H1 (cell line): ENCODE measurements around the gene FHOD1. TPM values are rescaled to one million over a fixed set of nuclear protein-coding genes. Genes with fewer than 3 reads are reported as not detected.

Experiments
- CTCF ChIA-PET: fragments of 300-600 bp; sonication (Branson Sonifier 250); formaldehyde crosslinking; loops from one replicate; lab custom pipeline; 2021; ENCODE audit not compliant: partially characterized antibody; lab: Charles Lee
- POLR2A ChIA-PET: fragments of 300-600 bp; sonication (Branson Sonifier 250); formaldehyde crosslinking; loops from one replicate; lab custom pipeline; 2021; ENCODE audit warnings: inconsistent platforms; ENCODE audit not compliant: partially characterized antibody; lab: Charles Lee
- DNase-seq, 2 experiments: peaks; one replicate each; pipeline versions ENCODE4 v3.0.0 to v3.0.0-alpha.2; 2010 to 2022; ENCODE audit warnings: low spot score in 2 of 2, low read depth in 1 of 2, mixed read lengths in 1 of 2
- FAIRE-seq: peaks from 2 replicates; lab custom pipeline; 2011; peaks lifted over from hg19 to GRCh38; lab: Jason Lieb, UNC
- H2AFZ ChIP-seq: 2 replicates; pipeline ENCODE4 v1.8.1; 2012; ENCODE audit warnings: low read length, inconsistent platforms
- H2AK5ac ChIP-seq: 2 replicates; pipeline ENCODE4 v1.6.1; 2013; ENCODE audit warnings: low read depth, low read length
- H2BK120ac ChIP-seq: replicated peaks from 2 replicates; pipeline ENCODE3; 2013; ENCODE audit warnings: low read depth, low read length, inconsistent platforms
- H2BK12ac ChIP-seq: 2 replicates; pipeline ENCODE4 v1.6.1; 2013; ENCODE audit warnings: low read depth, low read length
- H2BK15ac ChIP-seq: 2 replicates; pipeline ENCODE4 v1.6.1; 2013; ENCODE audit warnings: low read length
- H2BK20ac ChIP-seq: 2 replicates; pipeline ENCODE4 v1.6.1; 2013; ENCODE audit warnings: low read length
- H2BK5ac ChIP-seq: 2 replicates; pipeline ENCODE4 v1.6.1; 2013; ENCODE audit warnings: low read depth, low read length
- H3K14ac ChIP-seq: 2 replicates; pipeline ENCODE4 v1.6.1; 2013; ENCODE audit warnings: inconsistent platforms; ENCODE audit not compliant: insufficient read length
- H3K18ac ChIP-seq: 2 replicates; pipeline ENCODE4 v1.6.1; 2013; ENCODE audit warnings: low read length; ENCODE audit errors: extremely low read depth
- H3K23ac ChIP-seq: 2 replicates; pipeline ENCODE4 v1.6.1; 2013; ENCODE audit warnings: inconsistent platforms; ENCODE audit not compliant: insufficient read length
- H3K23me2 ChIP-seq: 2 replicates; pipeline ENCODE4 v1.6.1; 2013; ENCODE audit warnings: low read depth, low read length
- H3K27ac ChIP-seq: 2 replicates; pipeline ENCODE4 v1.6.1; 2011; ENCODE audit warnings: low read depth, low read length, inconsistent platforms
- H3K27me3 ChIP-seq, 4 experiments: replicated peaks in 1 of 4; 1 replicate in 1 of 4; 2 replicates in 3 of 4; pipeline versions ENCODE4 v1.6.1 to v1.8.1; 2011 to 2013; ENCODE audit warnings: low read length in 3 of 4, mild to moderate bottlenecking in 3 of 4, inconsistent platforms in 2 of 4, mixed read lengths in 2 of 4, moderate library complexity in 1 of 4; ENCODE audit not compliant: control insufficient read depth in 3 of 4, insufficient read depth in 3 of 4; ENCODE audit errors: extremely low read depth in 1 of 4
- H3K36me3 ChIP-seq, 4 experiments: 2 replicates each; pipeline versions ENCODE4 v1.6.1 to v1.8.1; 2011 to 2013; ENCODE audit warnings: mild to moderate bottlenecking in 4 of 4, low read length in 3 of 4, moderate library complexity in 2 of 4, control low read depth in 1 of 4, inconsistent platforms in 1 of 4; ENCODE audit not compliant: insufficient read depth in 4 of 4, control insufficient read depth in 2 of 4
- H3K4ac ChIP-seq: replicated peaks from 2 replicates; pipeline ENCODE3; 2013; ENCODE audit warnings: low read length, low read depth, mixed read lengths, inconsistent platforms; ENCODE audit not compliant: insufficient read length
- H3K4me1 ChIP-seq, 4 experiments: replicated peaks in 1 of 4; 1 replicate in 1 of 4; 2 replicates in 3 of 4; pipeline versions ENCODE4 v1.6.1 to v1.8.1; 2011 to 2013; ENCODE audit warnings: low read length in 3 of 4, inconsistent platforms in 2 of 4, mixed read lengths in 1 of 4; ENCODE audit not compliant: insufficient read depth in 4 of 4, control insufficient read depth in 3 of 4
- H3K4me2 ChIP-seq, 2 experiments: 2 replicates each; pipeline versions ENCODE4 v1.6.1 to v1.8.1; 2011 to 2013; ENCODE audit warnings: low read depth in 2 of 2, low read length in 2 of 2, control low read depth in 1 of 2, inconsistent platforms in 1 of 2, mild to moderate bottlenecking in 1 of 2; ENCODE audit not compliant: insufficient read depth in 1 of 2
- H3K4me3 ChIP-seq, 4 experiments: fragments of 200-600, 300-600 bp in 1 of 4; sonication (generic), shearing (Covaris generic), sonication (Bioruptor Twin) in 1 of 4; 2 replicates each; pipeline versions ENCODE4 v1.5.1 to v1.8.1; 2011 to 2016; ENCODE audit warnings: low read length in 4 of 4, low read depth in 3 of 4, control low read depth in 2 of 4, inconsistent platforms in 2 of 4, mild to moderate bottlenecking in 2 of 4, mixed read lengths in 1 of 4, moderate library complexity in 1 of 4; ENCODE audit not compliant: insufficient read depth in 2 of 4; ENCODE audit errors: extremely low read depth in 1 of 4
- H3K56ac ChIP-seq: replicated peaks from 2 replicates; pipeline ENCODE3; 2013; ENCODE audit warnings: low read depth, mild to moderate bottlenecking, mixed read lengths, low read length, inconsistent platforms; ENCODE audit not compliant: insufficient read length
- H3K79me1 ChIP-seq: 2 replicates; pipeline ENCODE4 v1.6.1; 2013; ENCODE audit warnings: low read depth, low read length, control low read depth
- H3K79me2 ChIP-seq, 2 experiments: 2 replicates each; pipeline versions ENCODE4 v1.6.1 to v1.8.1; 2012 to 2013; ENCODE audit warnings: low read length in 2 of 2, mild to moderate bottlenecking in 2 of 2, inconsistent platforms in 1 of 2; ENCODE audit not compliant: insufficient read depth in 2 of 2, control insufficient read depth in 1 of 2
- H3K9ac ChIP-seq, 4 experiments: replicated peaks in 1 of 4; 1 replicate in 1 of 4; 2 replicates in 3 of 4; pipeline versions ENCODE4 v1.6.1 to v1.8.1; 2011 to 2013; ENCODE audit warnings: low read depth in 3 of 4, low read length in 3 of 4, control low read depth in 2 of 4, mild to moderate bottlenecking in 2 of 4, moderate library complexity in 2 of 4, inconsistent platforms in 1 of 4; ENCODE audit errors: extremely low read depth in 1 of 4
- H3K9me3 ChIP-seq, 2 experiments: 2 replicates each; pipeline versions ENCODE4 v1.6.1 to v1.8.1; 2012 to 2013; ENCODE audit warnings: mild to moderate bottlenecking in 2 of 2, moderate library complexity in 2 of 2, control low read depth in 1 of 2, inconsistent platforms in 1 of 2, low read depth in 1 of 2, low read length in 1 of 2, mixed read lengths in 1 of 2; ENCODE audit not compliant: insufficient read depth in 2 of 2
- H4K20me1 ChIP-seq, 2 experiments: replicated peaks in 1 of 2; 2 replicates each; pipeline versions ENCODE3 to v1.8.1; 2011 to 2013; ENCODE audit warnings: inconsistent platforms in 2 of 2, low read length in 2 of 2, mild to moderate bottlenecking in 1 of 2; ENCODE audit not compliant: insufficient read depth in 2 of 2, control insufficient read depth in 1 of 2
- H4K5ac ChIP-seq: 2 replicates; pipeline ENCODE4 v1.6.1; 2013; ENCODE audit warnings: low read length, low read depth, mixed read lengths, inconsistent platforms; ENCODE audit not compliant: insufficient read length
- H4K8ac ChIP-seq: 2 replicates; pipeline ENCODE4 v1.8.0; 2013; ENCODE audit warnings: mild to moderate bottlenecking, moderate library complexity, low read length, inconsistent platforms; ENCODE audit not compliant: insufficient read depth; ENCODE audit errors: extremely low read depth
- H4K91ac ChIP-seq: replicated peaks from 2 replicates; pipeline ENCODE3; 2013; ENCODE audit warnings: low read length, mixed read lengths, inconsistent platforms; ENCODE audit not compliant: insufficient read length
- ASH2L ChIP-seq: fragments of 200-600, 300-600 bp; sonication (generic); IDR thresholded peaks from one replicate; pipeline ENCODE4 v1.7.1; 2017; ENCODE audit warnings: low read length
- CEBPB ChIP-seq: IDR thresholded peaks from 2 replicates; pipeline ENCODE4 v1.6.1; 2012; ENCODE audit warnings: low read depth, low read length
- GTF2F1 ChIP-seq: IDR thresholded peaks from 2 replicates; pipeline ENCODE4 v1.6.1; 2012; ENCODE audit warnings: low read depth, low read length, improper control_type of control experiment, borderline replicate concordance
- HDAC6 ChIP-seq: IDR thresholded peaks from one replicate; pipeline ENCODE4 v1.7.1; 2012; ENCODE audit warnings: low read depth, mild to moderate bottlenecking, inconsistent platforms, low read length, moderate library complexity
- MAFK ChIP-seq: IDR thresholded peaks from 2 replicates; pipeline ENCODE4 v1.6.1; 2012; ENCODE audit warnings: low read depth, mild to moderate bottlenecking, improper control_type of control experiment, low read length
- RBBP5 ChIP-seq: IDR thresholded peaks from 2 replicates; pipeline ENCODE4 v1.7.1; 2012; ENCODE audit warnings: low read depth, mild to moderate bottlenecking, inconsistent platforms, low read length, moderate library complexity, borderline replicate concordance
- SP1 ChIP-seq: IDR thresholded peaks from 2 replicates; pipeline ENCODE4 v1.6.1; 2011; ENCODE audit warnings: low read depth, low read length
- SP4 ChIP-seq: IDR thresholded peaks from 2 replicates; pipeline ENCODE4 v1.6.1; 2012; ENCODE audit warnings: low read length, inconsistent platforms
- YY1 ChIP-seq: IDR thresholded peaks from 2 replicates; pipeline ENCODE4 v1.6.1; 2011; ENCODE audit warnings: low read depth, mild to moderate bottlenecking, low read length
- WGBS, 2 experiments: shearing (Covaris generic) in 1 of 2; methylation state at CpG; one replicate each; pipeline versions ENCODE4 v1.1.6 to v1.1.7; 2013 to 2015; ENCODE audit warnings: low lambda C conversion rate in 2 of 2, mixed read lengths in 2 of 2, inconsistent platforms in 1 of 2, low coverage in 1 of 2, missing lambda C conversion rate in 1 of 2; ENCODE audit not compliant: insufficient replicate concordance in 2 of 2, insufficient coverage in 1 of 2, insufficient read length in 1 of 2; ENCODE audit errors: extremely low coverage in 1 of 2, missing lambda C conversion rate in 1 of 2; 5-methylcytosine and 5-hydroxymethylcytosine counted together
- polyA plus RNA-seq, 7 experiments: library from polyadenylated mRNA; depleted of rRNA in 3 of 7; stranded (reverse) in 5 of 7; unstranded in 2 of 7; fragments of >200 nt in 5 of 7; fragments of 200-250 nt in 2 of 7; gene quantifications; 1 replicate in 5 of 7; 2 replicates in 1 of 7; 4 replicates in 1 of 7; pipeline versions ENCODE4 v1.2.1 to v1.2.3, GENCODE V29; 2011 to 2013; ENCODE audit warnings: missing spikeins in 2 of 7, mixed read lengths in 2 of 7
- total RNA-seq: library from RNA; stranded (reverse); fragmentation: NEBNext Ultra II Directional; extraction: Animal tissue kit (Norgen Biotek cat#: 25700); gene quantifications from 2 replicates; pipeline ENCODE4 v1.2.1, GENCODE V29; 2021
- TF ChIP-seq, protein P1 (sequence below), 3 experiments: IDR thresholded peaks; 1 replicate in 2 of 3; 2 replicates in 1 of 3; pipeline versions ENCODE4 v1.5.1 to v1.6.1; 2011; ENCODE audit warnings: low read length in 3 of 3, mild to moderate bottlenecking in 3 of 3, inconsistent platforms in 2 of 3, low read depth in 1 of 3, moderate library complexity in 1 of 3; ENCODE audit not compliant: insufficient read depth in 1 of 3; ENCODE audit errors: control extremely low read depth in 1 of 3

The FHOD1 gene
- total and polyA plus RNA-seq, 2 of the 8 experiments (the other 6 are each of a cell fraction or from before 2014, with no cell fraction given) = 31.3 to 60.7 TPM

DNA sequence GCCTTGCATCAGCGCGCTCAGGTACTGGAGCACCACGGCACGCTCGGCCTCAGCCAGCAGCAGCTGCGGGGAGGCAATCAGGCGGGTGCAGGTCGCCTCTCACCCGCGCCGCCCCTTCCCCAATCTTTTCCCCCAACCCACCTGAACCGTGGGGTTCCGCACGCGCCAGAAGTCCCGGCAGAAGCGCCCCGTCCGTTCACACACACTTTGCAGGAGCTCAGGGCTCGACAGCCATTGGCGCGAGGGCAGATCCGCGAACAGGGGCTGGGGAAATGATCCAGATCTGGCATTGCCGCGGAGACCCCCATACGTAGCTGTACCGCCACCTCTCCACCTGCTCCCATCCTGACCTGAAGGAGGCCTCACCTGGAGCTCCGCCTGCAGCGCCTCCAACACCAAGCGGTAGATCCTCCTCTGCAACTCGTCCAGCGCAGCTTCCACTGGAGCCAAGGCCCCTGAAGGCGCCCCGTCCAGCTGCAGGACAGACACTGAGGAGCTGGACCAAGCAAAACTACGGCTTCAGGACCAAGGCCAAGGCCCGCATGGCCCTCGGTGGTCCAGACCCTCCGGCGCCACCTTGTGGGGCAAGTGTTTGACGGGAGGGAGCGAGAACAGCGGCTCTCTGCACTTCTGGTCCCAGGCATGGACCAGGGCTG is 62.2 kb downstream of the FHOD1 start:
- H4K8ac ChIP-seq = 0 out of 2 replicates have a peak overlapping the region, but pooled peaks have one; percentile 89
- no peak overlapping the region for H2AK5ac ChIP-seq
- POLR2A ChIA-PET = interaction anchor here (0.6 to 4.0 kb wide), 13 partner anchors 11 to 251 kb away, joined by 3 to 19 read pairs (median 4); partner anchors contain the start of genes HSF4 and NOL3
- H3K9me3 ChIP-seq = no peaks in the 10 kb centered on the region
- H3K4me1 ChIP-seq = peaks cover 0 to 17% (median 10%) of the 10 kb centered on the region in 4 experiments; a peak in 5 of 7 replicates
- H3K4ac ChIP-seq = no peak overlapping the region
- H3K79me1 ChIP-seq = no peaks in the 10 kb centered on the region
- no peak overlapping the region for H4K91ac ChIP-seq
- H4K5ac ChIP-seq = no peak overlapping the region
- no peak overlapping the region for H2BK12ac ChIP-seq
- H3K14ac ChIP-seq = no peak overlapping the region
- peak overlapping the region in 3 of 4 experiments; percentile 84 to 90 (median 86); a peak in 3 of 8 replicates for H3K4me3 ChIP-seq
- FAIRE-seq (peak; percentile 72), DNase-seq (peak; percentile 77 to 97)
- H3K23me2 ChIP-seq = peaks cover 13% of the 10 kb centered on the region; the same call in 1 of the 2 replicates
- no peak overlapping the region for H3K23ac ChIP-seq
- H4K20me1 ChIP-seq = peaks cover 2 to 20% of the 10 kb centered on the region in 2 experiments
- H2BK15ac ChIP-seq = no peak overlapping the region
- H2AFZ ChIP-seq = no peak overlapping the region
- H2BK120ac ChIP-seq = no peak overlapping the region
- H3K18ac ChIP-seq = no peak overlapping the region
- 10% methylated on average over 31 of the region's 43 CpGs; no CpG with 5 or more reads in 1 of the 2 experiments for WGBS, 2 experiments
- peak overlapping the region; percentile 67 to 92 for H3K4me2 ChIP-seq
- H3K79me2 ChIP-seq = peaks cover 0 to 5% of the 10 kb centered on the region in 2 experiments; a peak in 1 of 4 replicates
- H2BK5ac ChIP-seq = no peak overlapping the region; the same call in 1 of the 2 replicates
- CTCF ChIA-PET = interaction anchor here (0.5 to 9.3 kb wide), 34 partner anchors 9 to 458 kb away, joined by 3 to 151 read pairs (median 4); partner anchors contain the start of genes B3GNT9, CES3, ELMO3 and FBXL8
- H3K56ac ChIP-seq = no peak overlapping the region
- no peaks in the 10 kb centered on the region; a peak in 1 of 8 replicates for H3K36me3 ChIP-seq
- H3K27ac ChIP-seq = no peak overlapping the region
- peaks cover 8 to 32% (median 19%) of the 10 kb centered on the region in 4 experiments for H3K27me3 ChIP-seq
- H3K9ac ChIP-seq = no peak overlapping the region
- H2BK20ac ChIP-seq = no peak overlapping the region
- TF ChIP-seq YY1 (peak; percentile 67), CEBPB (no peak), MAFK (no peak), SP4 (peak; percentile 74; the same call in 1 of the 2 replicates), HDAC6 (no peak), ASH2L (no peak), SP1 (0 out of 2 replicates have a peak, but pooled peaks have one; percentile 48), GTF2F1 (no peak), RBBP5 (0 out of 2 replicates have a peak, but pooled peaks have one; percentile 66)
- TF ChIP-seq, protein P1, sequence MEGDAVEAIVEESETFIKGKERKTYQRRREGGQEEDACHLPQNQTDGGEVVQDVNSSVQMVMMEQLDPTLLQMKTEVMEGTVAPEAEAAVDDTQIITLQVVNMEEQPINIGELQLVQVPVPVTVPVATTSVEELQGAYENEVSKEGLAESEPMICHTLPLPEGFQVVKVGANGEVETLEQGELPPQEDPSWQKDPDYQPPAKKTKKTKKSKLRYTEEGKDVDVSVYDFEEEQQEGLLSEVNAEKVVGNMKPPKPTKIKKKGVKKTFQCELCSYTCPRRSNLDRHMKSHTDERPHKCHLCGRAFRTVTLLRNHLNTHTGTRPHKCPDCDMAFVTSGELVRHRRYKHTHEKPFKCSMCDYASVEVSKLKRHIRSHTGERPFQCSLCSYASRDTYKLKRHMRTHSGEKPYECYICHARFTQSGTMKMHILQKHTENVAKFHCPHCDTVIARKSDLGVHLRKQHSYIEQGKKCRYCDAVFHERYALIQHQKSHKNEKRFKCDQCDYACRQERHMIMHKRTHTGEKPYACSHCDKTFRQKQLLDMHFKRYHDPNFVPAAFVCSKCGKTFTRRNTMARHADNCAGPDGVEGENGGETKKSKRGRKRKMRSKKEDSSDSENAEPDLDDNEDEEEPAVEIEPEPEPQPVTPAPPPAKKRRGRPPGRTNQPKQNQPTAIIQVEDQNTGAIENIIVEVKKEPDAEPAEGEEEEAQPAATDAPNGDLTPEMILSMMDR (IDR thresholded peaks at IDR 0.05; ENCODE audit: control extremely low read depth in 1 of 3, insufficient read depth in 1 of 3, low read depth in 1 of 3, low read length in 3 of 3) = peak in 2 of 3 experiments; percentile 95 to 96; a peak in 3 of 4 replicates
